Fibroblast of pulmonary artery (primary cell): ENCODE data around the gene ACTN3.
"Not testable (repeated sequence)": the region's sequence is repeated elsewhere in the genome, so short reads cannot be mapped to it uniquely, and the experiment has no call there.

ENCODE experiments used
- DNase-seq: peaks from one replicate; pipeline ENCODE4 v3.0.0-alpha.2; 2010; ENCODE audit warnings: low read depth
- H3K4me3 ChIP-seq: replicated peaks from 2 replicates; pipeline ENCODE4 v1.5.1; 2011; ENCODE audit warnings: low read depth, mild to moderate bottlenecking, control low read depth, low read length, moderate library complexity
- CTCF ChIP-seq: IDR thresholded peaks from 2 replicates; pipeline ENCODE4 v1.5.1; 2011; ENCODE audit warnings: mild to moderate bottlenecking, control low read depth, low read length, inconsistent platforms; ENCODE audit errors: missing control alignments

The ACTN3 gene

DNA sequence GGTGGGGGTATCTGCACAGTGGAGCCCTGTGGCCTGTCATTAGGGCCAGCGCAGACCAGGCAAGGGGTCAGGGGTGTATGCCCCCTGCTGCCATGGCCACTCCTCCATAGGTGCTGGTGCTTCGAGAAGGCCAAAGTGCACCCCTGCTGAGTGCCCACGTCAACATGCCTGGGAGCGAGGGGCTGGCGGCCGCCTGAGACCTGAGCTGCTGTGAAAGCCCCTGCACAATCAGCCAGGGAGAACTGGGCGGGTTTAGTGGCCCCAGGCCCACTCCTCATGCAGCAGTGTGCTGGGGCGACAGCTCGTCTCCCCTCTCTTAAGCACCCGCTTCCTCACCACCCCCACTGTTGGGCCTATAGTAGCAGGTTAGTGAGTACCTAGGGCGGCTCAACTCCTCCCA is 14.9 kb upstream of the ACTN3 start:
- DNase-seq = no peak
- no peak overlapping the region for H3K4me3 ChIP-seq
- no peak for TF ChIP-seq CTCF

- no peak for DNase-seq
- no peak for TF ChIP-seq CTCF
- H3K4me3 ChIP-seq = no peak overlapping the region
Measured at GRCh38 chr11:66532784-66533183, 13.9 kb upstream of the ACTN3 start.

DNA sequence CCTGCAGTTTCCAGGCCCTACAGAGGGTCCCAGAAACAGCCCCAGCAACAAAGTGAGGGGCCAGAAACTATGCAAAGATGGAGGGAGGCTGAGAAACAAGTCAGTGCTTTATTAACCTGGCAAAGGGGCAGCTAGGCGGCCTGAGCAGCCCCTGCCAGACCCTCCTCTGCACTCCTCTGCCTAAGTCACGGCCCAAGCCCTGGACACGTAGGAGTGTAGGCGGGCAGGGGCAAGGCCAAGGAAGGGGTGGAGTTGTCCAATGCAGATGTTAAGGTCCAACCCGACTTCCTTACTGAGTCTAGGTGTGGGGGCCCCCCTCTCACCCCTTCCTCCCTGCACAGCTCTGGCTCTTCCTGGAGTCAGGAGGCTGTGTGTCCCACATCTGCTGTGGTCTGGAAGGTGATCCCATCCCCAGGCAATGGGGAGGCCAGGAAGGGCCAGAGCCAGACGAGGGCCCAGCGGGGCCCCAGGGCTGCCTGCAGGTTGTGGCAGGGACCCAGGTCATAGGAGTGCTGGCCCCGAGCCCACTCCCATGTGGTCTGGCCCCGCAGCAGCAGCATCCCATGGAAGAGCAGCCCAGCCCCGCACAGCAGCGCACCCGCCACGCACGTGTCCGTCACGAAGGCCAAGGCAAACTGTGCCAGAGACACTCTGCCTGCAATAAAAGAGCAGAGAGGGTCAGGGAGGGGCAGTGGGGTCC is 7.4 kb upstream of the ACTN3 start:
- no peak overlapping the region for H3K4me3 ChIP-seq
- TF ChIP-seq CTCF = no peak
- no peak for DNase-seq

- no peak for TF ChIP-seq CTCF
- H3K4me3 ChIP-seq = no peak overlapping the region
- DNase-seq = no peak
Measured at GRCh38 chr11:66539870-66540213, 6.9 kb upstream of the ACTN3 start.

GRCh38 chr11:66540598-66540997 is 6.1 kb upstream of the ACTN3 start:
- DNase-seq, H3K4me3 ChIP-seq: not testable (repeated sequence)

DNA sequence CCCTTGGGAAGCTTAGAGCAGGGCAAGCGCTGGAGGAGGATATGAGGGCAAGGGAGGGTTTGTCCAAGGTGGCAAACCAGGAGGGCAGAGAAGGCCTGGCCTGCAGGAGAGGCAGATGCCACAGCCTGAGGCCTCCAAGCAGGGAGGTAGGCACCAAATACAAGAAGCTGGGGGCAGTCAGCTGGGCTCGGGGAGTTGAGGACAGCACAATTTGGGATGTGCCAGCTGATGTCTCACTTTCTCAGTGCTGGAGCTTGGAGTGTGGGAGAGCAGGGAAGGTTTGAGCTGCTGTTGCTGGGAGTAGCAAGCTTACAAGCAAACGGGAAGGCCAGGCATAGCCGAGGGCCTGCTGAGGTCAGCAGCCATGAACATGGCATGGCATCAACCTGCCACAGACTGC is 4.8 kb upstream of the ACTN3 start:
- H3K4me3 ChIP-seq = no peak overlapping the region
- DNase-seq = no peak
- no peak for TF ChIP-seq CTCF

DNA sequence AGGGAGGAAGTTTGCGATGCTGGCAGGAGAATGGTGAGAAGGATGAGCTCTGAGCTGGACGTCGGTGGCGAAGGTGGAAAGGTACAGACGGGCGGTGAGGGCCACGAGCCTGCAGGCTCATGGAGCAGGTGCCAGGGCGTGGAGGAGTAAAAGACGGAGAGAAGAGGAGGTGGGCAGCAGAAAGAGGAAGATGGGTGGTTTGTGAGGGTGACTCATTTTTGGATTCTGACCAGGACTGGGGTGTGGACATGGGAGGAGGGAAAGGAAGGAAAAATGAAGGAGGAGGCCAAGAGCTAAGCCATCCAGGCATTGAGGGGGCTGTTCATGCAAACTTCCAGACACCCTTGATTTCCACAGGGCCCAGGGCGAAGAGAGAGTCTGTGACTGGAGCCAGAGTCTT is 4.3 kb upstream of the ACTN3 start:
- DNase-seq = peak; percentile 20
- no peak overlapping the region for H3K4me3 ChIP-seq
- TF ChIP-seq CTCF = no peak
